Natural killer cell treated with Interleukin-12 subunit alpha and Interleukin-12 subunit beta and Interleukin-15 and Interleukin-18, amount 100 ng/mL, for 72 hours (primary cell): ENCODE data around the gene ARHGEF19. TPM values are rescaled to one million over a fixed set of nuclear protein-coding genes. Genes with fewer than 3 reads are reported as not detected.
A peak's percentile ranks its signal among the peaks of the same experiment; 100 is the strongest.
"Not testable (repeated sequence)": the region's sequence is repeated elsewhere in the genome, so short reads cannot be mapped to it uniquely, and the experiment has no call there.

Source experiments
- ATAC-seq, 2 donors: fragments of 150-1000 bp; cut with Tn5 transposase in 1 of 2; sonication (Bioruptor Pico), chemical (Tn5 transposase) in 1 of 2; 2 replicates each; pipeline ENCODE4 v1.10.0; 2021
- DNase-seq: peaks from one replicate; pipeline ENCODE4 v3.0.0; 2022; ENCODE audit warnings: low spot score
- H3K27ac Mint-ChIP-seq, 2 donors: 1 replicate in 1 of 2; 2 replicates in 1 of 2; pipeline ENCODE4 v1.8.0; 2022; ENCODE audit warnings: mixed read lengths in 2 of 2, mild to moderate bottlenecking in 1 of 2, moderate library complexity in 1 of 2
- H3K27me3 Mint-ChIP-seq, 2 donors: 1 replicate in 1 of 2; 2 replicates in 1 of 2; pipeline ENCODE4 v1.8.0; 2022; ENCODE audit warnings: mixed read lengths in 2 of 2
- H3K36me3 Mint-ChIP-seq: one replicate; pipeline ENCODE4 v1.8.0; 2022; ENCODE audit warnings: mixed read lengths
- H3K4me1 Mint-ChIP-seq, 2 donors: 1 replicate in 1 of 2; 2 replicates in 1 of 2; pipeline ENCODE4 v1.8.0; 2022; ENCODE audit warnings: low read depth in 2 of 2, mixed read lengths in 2 of 2, mild to moderate bottlenecking in 1 of 2
- H3K4me3 Mint-ChIP-seq: one replicate; pipeline ENCODE4 v1.8.0; 2022; ENCODE audit warnings: mixed read lengths
- H3K9me3 Mint-ChIP-seq: 2 replicates; pipeline ENCODE4 v1.8.0; 2022; ENCODE audit warnings: mixed read lengths
- total RNA-seq, 2 donors: library from RNA; stranded (reverse); gene quantifications; one replicate each; pipeline ENCODE4 v1.2.3, GENCODE V29; 2022

Gene ARHGEF19
- total RNA-seq, 2 donors from 2014 or later, result 13.0 to 14.0 TPM

- not testable (repeated sequence) for ATAC-seq, H3K9me3 Mint-ChIP-seq, H3K36me3 Mint-ChIP-seq, H3K4me3 Mint-ChIP-seq, DNase-seq, H3K27ac Mint-ChIP-seq
- Mint-ChIP-seq H3K27me3 (peaks cover 9 to 17% of the 10 kb centered on the region in 2 donors), H3K4me1 (peaks cover 9 to 11% of the 10 kb centered on the region in 2 donors)
These were observed 10.3 kb upstream of the ARHGEF19 start for GRCh38 chr1:16222716-16223115.

- H3K4me1 Mint-ChIP-seq, result peaks cover 9 to 10% of the 10 kb centered on the region in 2 donors
- no peaks in the 10 kb centered on the region for H3K9me3 Mint-ChIP-seq
- ATAC-seq, result no peak
- H3K4me3 Mint-ChIP-seq, result no peak overlapping the region
- no peaks in the 10 kb centered on the region for H3K36me3 Mint-ChIP-seq
- DNase-seq, result no peak
- peaks cover 9 to 14% of the 10 kb centered on the region in 2 donors for H3K27me3 Mint-ChIP-seq
- H3K27ac Mint-ChIP-seq, result no peak overlapping the region
These were observed 9.0 kb upstream of the ARHGEF19 start for GRCh38 chr1:16221499-16221898.

DNA sequence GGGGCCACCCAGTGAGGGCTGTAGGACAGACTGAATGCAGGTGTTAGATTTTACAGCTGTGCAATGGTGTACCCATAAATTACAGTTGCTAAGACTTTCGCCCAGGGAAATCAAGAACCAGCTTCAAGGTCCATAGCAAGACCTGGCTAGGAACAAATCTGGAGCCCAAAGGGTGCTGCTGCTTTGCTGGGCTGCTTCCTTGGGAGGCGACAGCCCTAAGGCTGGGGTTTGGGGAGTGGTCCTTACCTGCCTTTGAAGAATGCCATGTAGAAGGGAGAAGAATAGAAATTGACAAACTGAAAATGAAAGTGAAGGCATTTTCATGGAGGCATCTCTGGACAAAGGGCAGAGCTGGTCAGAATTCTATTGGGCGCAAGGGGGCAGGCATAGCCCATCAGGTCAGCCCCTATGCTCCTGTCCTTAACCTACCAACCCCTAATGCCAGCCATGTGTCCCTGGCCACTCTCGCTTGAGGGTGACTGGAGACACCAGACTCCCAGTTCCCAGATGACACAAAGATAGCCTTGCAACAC lies 7.6 kb upstream of the ARHGEF19 start:
- H3K9me3 Mint-ChIP-seq, result no peaks in the 10 kb centered on the region
- DNase-seq (no peak), ATAC-seq (no peak)
- H3K36me3 Mint-ChIP-seq, result no peaks in the 10 kb centered on the region
- peak overlapping the region in 1 of 2 donors; percentile 52 for H3K27ac Mint-ChIP-seq
- peaks cover 7 to 9% of the 10 kb centered on the region in 2 donors for H3K27me3 Mint-ChIP-seq
- H3K4me1 Mint-ChIP-seq, result peaks cover 13 to 15% of the 10 kb centered on the region in 2 donors
- H3K4me3 Mint-ChIP-seq, result no peak overlapping the region

DNA sequence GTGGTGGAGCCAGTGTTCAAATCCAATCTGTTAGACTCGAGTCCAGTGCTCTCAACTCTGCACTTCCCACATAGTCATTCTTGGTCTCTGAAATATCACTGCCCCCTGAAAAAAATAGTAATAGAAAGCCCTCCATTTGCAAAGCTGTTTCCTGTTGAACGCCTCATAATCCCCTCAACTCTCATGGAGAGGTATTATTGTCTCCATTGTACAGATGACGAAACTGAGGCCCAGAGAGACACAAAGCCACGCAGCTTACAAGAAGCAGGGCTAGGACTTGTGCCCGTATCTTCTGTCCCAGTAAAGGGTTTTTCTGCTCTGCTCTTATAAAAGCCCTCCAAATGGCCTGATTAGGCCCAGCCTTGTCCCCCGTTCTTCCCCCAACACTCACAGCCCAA lies 6.2 kb upstream of the ARHGEF19 start:
- Mint-ChIP-seq H3K4me1 (peaks cover 13 to 15% of the 10 kb centered on the region in 2 donors), H3K4me3 (no peak overlapping the region), H3K27ac (peak overlapping the region in 1 of 2 donors; percentile 52), H3K36me3 (no peaks in the 10 kb centered on the region), H3K27me3 (peaks cover 4 to 9% of the 10 kb centered on the region in 2 donors), H3K9me3 (no peaks in the 10 kb centered on the region)
- ATAC-seq (no peak), DNase-seq (no peak)

GRCh38 chr1:16218014-16218673 lies 5.7 kb upstream of the ARHGEF19 start:
- Mint-ChIP-seq H3K27me3 (peaks cover 4 to 9% of the 10 kb centered on the region in 2 donors), H3K9me3 (no peaks in the 10 kb centered on the region), H3K4me1 (peaks cover 13 to 15% of the 10 kb centered on the region in 2 donors), H3K4me3 (peak overlapping the region; percentile 2), H3K27ac (no peak overlapping the region), H3K36me3 (no peaks in the 10 kb centered on the region)
- DNase-seq (no peak), ATAC-seq (no peak)

DNA sequence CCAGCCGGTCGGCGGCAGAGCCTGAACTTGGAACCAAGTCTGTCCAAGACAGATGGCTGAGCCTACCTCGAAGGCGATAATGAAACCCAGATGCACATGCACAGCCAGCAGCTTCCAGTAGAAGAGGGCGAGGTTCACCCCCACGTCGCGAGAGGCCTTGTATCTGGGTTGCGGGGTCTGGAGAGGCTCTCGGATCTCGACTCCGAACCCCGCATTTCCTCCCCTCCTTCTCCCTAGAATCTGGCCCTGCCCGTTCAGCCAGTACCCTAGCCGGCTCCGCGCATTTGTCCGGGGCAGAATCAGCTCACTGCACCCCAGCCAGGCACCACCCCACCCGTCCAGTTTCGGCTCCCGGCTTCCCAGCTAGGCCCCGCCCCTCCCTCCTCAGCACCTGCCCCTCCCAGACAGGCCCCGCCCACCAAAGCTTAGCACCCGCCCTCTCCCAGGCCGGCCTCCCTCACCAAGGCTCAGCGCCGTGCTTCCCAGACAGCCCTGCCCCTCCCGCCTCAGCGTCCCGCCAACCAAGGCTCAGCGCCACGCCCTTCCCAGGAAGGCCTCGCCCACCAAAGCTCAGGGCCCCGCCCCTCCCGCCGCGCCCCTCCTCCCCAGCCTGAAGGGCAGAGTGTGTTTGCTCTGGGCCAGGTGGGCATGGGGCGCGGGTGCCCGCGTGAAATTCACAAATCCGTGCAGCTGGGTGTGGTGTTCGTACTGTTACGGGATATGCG lies 4.8 kb upstream of the ARHGEF19 start:
- H3K4me1 Mint-ChIP-seq, result peaks cover 13 to 15% of the 10 kb centered on the region in 2 donors
- H3K36me3 Mint-ChIP-seq, result no peaks in the 10 kb centered on the region
- DNase-seq (peak; percentile 93), ATAC-seq (peak; percentile 98 to 99)
- no peak overlapping the region for H3K27ac Mint-ChIP-seq
- H3K27me3 Mint-ChIP-seq, result peaks cover 4 to 9% of the 10 kb centered on the region in 2 donors
- no peaks in the 10 kb centered on the region for H3K9me3 Mint-ChIP-seq
- peak overlapping the region; percentile 76 for H3K4me3 Mint-ChIP-seq

GRCh38 chr1:16215882-16216753 lies 3.7 kb upstream of the ARHGEF19 start:
- peaks cover 0 to under 1% of the 10 kb centered on the region in 2 donors for H3K27me3 Mint-ChIP-seq
- ATAC-seq (peak; percentile 47 to 63), DNase-seq (peak; percentile 81)
- H3K4me3 Mint-ChIP-seq, result peak overlapping the region; percentile 76
- H3K9me3 Mint-ChIP-seq, result no peaks in the 10 kb centered on the region
- H3K4me1 Mint-ChIP-seq, result peaks cover 11 to 13% of the 10 kb centered on the region in 2 donors
- H3K27ac Mint-ChIP-seq, result no peak overlapping the region
- no peaks in the 10 kb centered on the region for H3K36me3 Mint-ChIP-seq

- H3K27me3 Mint-ChIP-seq, DNase-seq, H3K36me3 Mint-ChIP-seq, ATAC-seq, H3K9me3 Mint-ChIP-seq, H3K27ac Mint-ChIP-seq, H3K4me3 Mint-ChIP-seq: not testable (repeated sequence)
- peaks cover 11 to 13% of the 10 kb centered on the region in 2 donors for H3K4me1 Mint-ChIP-seq
These were observed 2.8 kb upstream of the ARHGEF19 start for GRCh38 chr1:16215240-16215639.

- H3K27ac Mint-ChIP-seq, H3K4me3 Mint-ChIP-seq: not testable (repeated sequence)
These were observed 1.1 kb upstream of the ARHGEF19 start for GRCh38 chr1:16213544-16213943.

GRCh38 chr1:16213013-16213412 lies 561 bp upstream of the ARHGEF19 start:
- Mint-ChIP-seq H3K27me3 (no peaks in the 10 kb centered on the region), H3K4me3 (no peak overlapping the region)

More at GRCh38 chr1:16213544-16213943, 1.1 kb upstream of the ARHGEF19 start:
- peaks cover 6 to 13% of the 10 kb centered on the region in 2 donors for H3K4me1 Mint-ChIP-seq
- not testable (repeated sequence) for H3K36me3 Mint-ChIP-seq, ATAC-seq, H3K27me3 Mint-ChIP-seq, H3K9me3 Mint-ChIP-seq, DNase-seq

GRCh38 chr1:16211824-16212223 lies 628 bp downstream of the ARHGEF19 start:
- Mint-ChIP-seq H3K27ac (no peak overlapping the region), H3K4me3 (no peak overlapping the region), H3K36me3 (no peaks in the 10 kb centered on the region), H3K4me1 (peaks cover 10 to 12% of the 10 kb centered on the region in 2 donors), H3K9me3 (no peaks in the 10 kb centered on the region), H3K27me3 (no peaks in the 10 kb centered on the region)
- no peak for DNase-seq
- no peak for ATAC-seq

More at GRCh38 chr1:16213013-16213412, 561 bp upstream of the ARHGEF19 start:
- Mint-ChIP-seq H3K9me3 (no peaks in the 10 kb centered on the region), H3K4me1 (peaks cover 6 to 9% of the 10 kb centered on the region in 2 donors), H3K36me3 (no peaks in the 10 kb centered on the region), H3K27ac (no peak overlapping the region)
- DNase-seq (no peak), ATAC-seq (no peak)

DNA sequence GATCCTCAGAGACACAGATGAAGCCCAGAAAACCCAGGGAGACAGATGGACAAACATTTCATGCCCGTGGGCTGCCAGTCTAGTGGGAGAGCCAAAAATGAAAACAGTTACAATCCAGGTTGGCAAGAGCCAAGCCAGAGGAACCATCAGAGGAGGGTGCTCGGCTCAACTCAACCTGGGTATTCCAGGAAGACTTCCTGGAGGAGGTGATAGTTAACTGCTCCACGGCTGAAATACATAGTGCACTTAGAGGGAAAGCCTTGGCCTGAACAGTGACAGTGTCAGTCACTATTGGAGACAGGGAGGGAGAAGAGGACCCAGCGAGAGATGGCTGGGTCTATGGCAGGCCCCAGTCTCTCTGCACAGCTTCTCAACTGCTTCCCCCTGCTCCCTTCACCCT lies 1.9 kb downstream of the ARHGEF19 start:
- Mint-ChIP-seq H3K27me3 (no peaks in the 10 kb centered on the region), H3K4me1 (peaks cover 4 to 11% of the 10 kb centered on the region in 2 donors), H3K36me3 (no peaks in the 10 kb centered on the region), H3K4me3 (no peak overlapping the region), H3K9me3 (no peaks in the 10 kb centered on the region), H3K27ac (no peak overlapping the region)
- ATAC-seq (no peak), DNase-seq (no peak)

DNA sequence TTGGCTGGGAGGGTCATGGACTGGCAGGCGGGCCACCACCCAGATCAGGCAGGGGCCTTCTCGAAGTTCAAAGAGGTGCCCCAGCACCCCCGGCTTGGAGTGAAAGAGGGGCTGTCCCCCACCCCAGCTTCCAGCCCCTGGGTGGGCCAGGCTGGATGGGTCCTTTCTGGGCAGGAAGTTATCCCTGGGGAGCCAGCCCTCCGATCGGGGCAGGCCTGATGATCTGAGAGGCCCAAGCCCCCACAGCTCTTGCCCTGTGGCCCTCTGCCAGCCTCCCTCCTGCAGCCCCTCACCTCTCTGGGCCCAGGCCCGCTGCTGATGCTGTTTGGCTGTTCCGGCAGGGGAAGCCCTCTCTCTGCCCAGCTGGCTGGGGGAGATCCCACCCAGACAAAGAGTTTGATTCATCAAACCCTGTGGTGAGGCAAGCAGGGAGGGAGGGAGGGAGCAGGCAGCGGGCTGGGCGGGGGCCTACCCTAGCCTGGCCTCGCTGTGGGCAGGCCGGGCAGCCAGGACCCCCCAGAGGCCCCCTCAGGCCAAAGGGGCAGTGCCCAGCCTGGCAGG lies 2.5 kb downstream of the ARHGEF19 start:
- H3K9me3 Mint-ChIP-seq, result no peaks in the 10 kb centered on the region
- no peak for ATAC-seq
- H3K4me1 Mint-ChIP-seq, result peaks cover 4 to 11% of the 10 kb centered on the region in 2 donors
- H3K27me3 Mint-ChIP-seq, result no peaks in the 10 kb centered on the region
- no peaks in the 10 kb centered on the region for H3K36me3 Mint-ChIP-seq
- no peak overlapping the region for H3K4me3 Mint-ChIP-seq
- H3K27ac Mint-ChIP-seq, result no peak overlapping the region
- no peak for DNase-seq
